Breast epithelium (tissue), 3 donors: Measurements from ENCODE around the gene AMPH.

Source experiments
- CTCF ChIP-seq, 3 donors: fragments of 450-650 bp; IDR thresholded peaks; one replicate each; pipeline ENCODE4 v1.5.1; 2016 to 2017; ENCODE audit warnings: antibody characterized with exemption in 3 of 3, mild to moderate bottlenecking in 3 of 3, moderate library complexity in 3 of 3
- POLR2AphosphoS5 ChIP-seq, 3 donors: sonication (generic); formaldehyde crosslinking; IDR thresholded peaks; one replicate each; pipeline ENCODE4 v1.6.1; 2017; ENCODE audit warnings: antibody characterized with exemption in 3 of 3

DNA sequence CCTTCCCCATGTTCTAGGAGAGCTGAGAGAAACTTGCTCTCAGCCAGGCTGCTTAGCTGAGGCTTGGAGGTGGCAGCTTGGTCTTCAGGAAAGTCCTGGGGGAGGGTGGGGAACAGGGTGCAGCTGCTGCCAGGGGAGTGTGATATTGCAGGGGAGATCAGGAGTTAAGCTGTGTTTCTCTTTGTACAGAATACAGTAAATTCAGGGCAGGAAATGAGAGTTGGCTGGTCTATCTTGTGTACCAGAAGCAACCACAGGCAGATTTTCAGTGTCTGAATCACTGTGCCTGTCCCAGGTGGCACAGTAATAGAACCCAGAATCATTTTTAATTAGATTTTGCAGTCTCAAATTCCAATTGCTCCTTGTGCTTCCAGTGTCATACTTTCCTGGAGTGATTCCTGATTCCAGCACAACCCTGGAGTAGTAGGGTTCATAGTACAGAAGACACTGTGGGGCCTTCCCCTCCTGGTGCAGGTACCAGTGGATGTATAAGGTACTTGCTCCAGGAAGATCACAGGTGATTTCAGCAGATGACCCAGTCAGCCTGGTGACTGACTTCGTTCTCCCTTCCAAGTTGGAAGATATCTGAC lies 263.8 kb downstream of the AMPH start:
- TF ChIP-seq CTCF (IDR thresholded peaks at IDR 0.05) = no peak
- TF ChIP-seq POLR2AphosphoS5 (IDR thresholded peaks at IDR 0.05) = no peak
